NCI-H2227 (cell line): Measurements from ENCODE around the gene DAAM2.

ENCODE experiments used
- DNase-seq: peaks from one replicate; lab custom pipeline; 2025; ENCODE audit not compliant: unreplicated experiment; lab: John Stamatoyannopoulos, UW

Gene DAAM2

DNA sequence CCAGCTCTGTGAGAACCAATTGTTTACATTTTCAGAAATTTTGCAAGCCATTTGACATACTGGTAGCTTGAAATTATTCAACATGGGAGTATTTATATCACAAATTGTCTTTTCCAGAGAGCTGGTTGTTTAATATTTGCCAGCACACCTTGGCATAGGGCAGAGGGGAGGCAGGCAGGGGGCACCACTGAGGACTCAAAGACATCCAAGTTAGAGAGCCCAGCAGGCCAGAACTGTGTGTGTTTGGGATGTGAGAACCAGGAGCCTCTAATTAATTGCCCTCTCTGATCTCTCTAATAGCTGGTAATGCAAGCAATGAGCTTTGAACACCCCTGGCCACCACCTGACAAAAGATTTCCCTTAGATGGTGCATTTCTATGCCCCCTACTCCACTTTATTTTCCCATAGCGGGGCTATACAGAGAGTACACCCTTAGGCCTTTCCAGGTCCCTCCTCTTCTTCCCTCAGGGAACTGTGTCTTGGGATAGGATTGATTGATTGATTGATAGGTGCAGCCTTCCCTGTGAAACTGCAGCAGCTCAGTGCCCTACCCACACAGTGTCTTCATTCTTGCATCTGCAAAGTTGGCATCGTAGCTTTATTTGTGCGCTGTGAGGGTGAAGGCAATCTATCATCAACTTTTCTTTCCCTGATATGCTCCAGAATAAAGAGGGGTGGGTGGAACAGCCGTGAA lies 112.9 kb downstream of the DAAM2 start:
- no peak for DNase-seq

DNA sequence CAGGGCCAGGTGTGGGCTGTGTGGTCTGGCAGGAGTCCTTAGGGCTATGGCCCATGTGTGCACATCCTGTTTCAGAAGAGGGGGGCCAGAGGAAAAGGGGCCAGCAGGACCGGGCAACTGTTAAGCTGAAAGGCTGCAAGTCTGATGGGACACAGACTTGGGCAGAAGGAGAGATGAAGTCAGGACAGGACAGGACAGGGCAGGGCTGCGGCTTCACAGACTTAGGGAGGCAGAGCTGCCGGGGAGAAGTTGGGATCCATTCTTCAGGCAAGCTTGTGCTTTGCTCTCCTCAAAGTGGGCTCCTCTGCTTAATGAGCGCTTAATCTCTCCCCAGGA lies 113.4 kb downstream of the DAAM2 start:
- DNase-seq, result no peak

DNA sequence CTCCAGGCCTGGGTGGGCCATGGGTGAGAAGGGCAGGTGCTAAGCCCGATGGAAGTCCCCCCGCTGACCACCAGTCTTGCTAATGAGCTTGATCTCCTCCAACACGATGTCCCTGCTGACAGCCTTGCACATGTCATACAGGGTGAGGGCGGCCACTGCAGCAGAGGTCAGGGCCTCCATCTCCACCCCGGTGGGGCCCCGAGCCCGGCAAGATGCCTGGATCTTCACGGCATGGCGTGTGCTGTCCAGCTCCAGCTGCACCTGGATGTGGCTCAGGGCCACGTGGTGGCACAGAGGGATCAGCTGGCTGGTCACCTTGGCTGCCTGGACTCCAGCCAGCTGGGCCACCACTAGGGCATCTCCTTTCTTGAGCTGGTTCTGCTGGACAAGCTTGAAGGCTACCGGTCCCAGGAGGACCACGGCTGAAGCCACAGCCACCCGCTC lies 114.2 kb downstream of the DAAM2 start:
- no peak for DNase-seq

DNA sequence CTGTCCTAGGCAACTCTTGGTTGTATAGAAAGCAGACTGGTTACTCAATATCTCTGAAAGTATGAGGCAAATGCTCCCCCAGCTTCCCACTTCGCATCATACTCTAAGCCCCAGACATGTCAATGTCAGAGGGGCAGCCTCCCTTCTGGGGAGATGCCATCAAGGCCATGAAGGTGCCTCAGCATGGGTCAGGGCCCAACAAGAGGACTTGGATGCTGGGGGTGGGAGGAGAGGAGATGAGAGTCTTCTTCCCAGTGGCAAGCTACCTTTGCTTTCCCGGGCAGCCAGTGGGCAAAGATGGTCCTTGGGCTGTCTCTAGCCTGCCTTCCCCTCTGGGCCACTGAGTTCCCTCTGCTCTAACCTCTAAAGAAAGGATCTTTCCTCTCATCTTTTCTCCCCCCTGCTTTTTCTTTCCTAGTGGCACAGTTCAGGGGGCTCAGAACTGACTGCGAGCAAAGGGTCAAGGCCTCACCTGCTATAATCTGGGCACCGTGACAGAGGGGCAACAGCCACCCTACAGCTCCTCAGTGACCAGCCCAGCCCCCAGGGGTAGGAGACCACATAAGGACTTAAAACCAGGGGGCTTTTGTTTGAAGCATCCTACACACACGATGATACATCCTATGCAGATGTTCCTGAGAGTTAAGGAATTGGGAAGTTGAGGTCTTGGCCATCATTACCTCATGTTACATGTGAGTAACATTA lies 115.8 kb downstream of the DAAM2 start:
- DNase-seq, result no peak

DNA sequence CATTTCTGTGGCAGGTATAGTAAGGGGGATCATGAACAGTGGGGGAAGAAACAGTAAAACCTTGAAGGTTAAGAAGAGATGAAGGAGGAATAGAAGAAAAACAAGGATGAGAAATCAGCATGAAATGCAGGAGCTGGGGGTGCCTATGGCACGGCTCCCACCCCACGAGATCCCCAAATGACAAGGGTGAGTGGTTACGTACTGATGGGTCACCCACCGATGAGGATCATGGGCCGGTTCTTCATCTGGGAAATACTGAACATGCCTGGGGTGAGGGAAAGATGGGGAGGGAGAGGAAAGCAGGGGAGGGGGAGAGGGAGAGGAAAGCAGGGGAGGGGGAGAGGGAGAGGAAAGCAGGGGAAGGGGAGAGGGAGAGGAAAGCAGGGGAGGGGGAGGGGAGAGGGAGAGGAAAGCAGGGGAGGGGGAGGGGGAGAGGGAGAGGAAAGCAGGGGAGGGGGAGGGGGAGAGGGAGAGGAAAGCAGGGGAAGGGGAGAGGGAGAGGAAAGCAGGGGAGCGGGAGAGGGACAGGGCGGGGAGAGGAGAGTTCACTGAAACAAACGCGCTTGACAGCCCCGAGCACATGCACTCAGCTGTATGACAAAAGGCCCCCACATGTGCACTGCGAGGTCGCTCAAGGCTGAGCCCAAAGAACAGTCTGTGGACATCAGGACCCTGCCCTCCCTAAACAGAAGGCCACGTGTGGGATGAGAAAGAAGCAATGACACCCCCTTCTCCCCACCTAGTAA lies 116.8 kb downstream of the DAAM2 start:
- no peak for DNase-seq

DNA sequence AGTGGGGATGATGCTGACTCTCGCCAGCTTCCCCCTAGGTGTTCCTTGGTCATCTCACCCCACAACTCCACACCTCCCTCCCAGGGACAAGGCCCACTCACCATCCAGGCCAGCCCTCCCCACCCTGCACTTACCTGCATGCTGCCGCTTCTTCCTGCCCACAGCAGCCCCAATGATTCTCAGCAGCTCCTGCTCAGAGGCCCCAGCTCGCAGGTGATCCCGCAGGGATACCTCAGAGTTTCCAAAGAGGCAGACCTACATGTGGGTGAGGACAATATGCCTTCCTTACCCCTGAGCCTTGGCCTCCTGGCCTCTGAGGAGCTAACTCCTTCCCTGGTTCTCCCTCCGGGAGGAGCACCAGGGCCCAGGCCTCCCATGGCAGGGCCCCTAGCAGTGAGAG lies 117.5 kb downstream of the DAAM2 start:
- DNase-seq, result no peak

DNA sequence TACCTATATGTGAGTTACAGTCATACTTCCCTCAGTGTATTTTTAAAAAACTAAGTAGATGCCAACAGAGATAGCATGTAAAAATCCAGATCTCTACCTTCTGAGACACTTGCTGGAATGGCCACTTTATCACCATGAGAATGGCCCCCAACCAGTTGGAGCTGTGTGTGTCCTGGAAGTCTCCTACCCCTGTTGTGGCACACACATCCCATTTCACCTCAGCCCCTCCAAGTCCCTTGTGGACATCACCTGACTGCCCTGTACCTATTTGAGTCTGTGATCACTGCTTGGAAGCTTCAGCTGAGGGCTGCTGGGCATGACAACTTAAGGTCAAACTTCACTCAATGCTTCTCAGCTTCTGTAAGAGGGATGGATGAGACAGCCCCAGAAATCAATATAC lies 118.0 kb downstream of the DAAM2 start:
- DNase-seq, result no peak

DNA sequence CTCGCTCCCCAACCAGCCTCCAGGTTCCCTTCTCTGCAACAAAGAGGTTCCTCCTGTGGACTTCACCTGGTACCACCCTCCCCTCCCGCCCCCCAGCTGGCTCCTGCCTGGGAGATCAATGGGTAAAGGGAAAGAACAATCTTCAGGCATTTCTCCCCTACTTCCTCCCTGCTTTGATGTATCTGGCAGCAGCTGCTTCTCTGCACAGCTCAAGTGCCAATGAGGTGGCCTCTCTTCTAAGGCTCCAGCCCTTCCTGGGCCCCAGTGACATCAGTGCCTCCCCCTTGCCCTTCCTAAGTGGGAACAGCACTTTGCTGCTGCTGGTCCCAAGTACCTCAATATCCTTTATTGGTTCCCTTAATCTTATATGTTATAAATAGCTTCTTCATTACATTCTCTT lies 118.6 kb downstream of the DAAM2 start:
- DNase-seq, result no peak

DNA sequence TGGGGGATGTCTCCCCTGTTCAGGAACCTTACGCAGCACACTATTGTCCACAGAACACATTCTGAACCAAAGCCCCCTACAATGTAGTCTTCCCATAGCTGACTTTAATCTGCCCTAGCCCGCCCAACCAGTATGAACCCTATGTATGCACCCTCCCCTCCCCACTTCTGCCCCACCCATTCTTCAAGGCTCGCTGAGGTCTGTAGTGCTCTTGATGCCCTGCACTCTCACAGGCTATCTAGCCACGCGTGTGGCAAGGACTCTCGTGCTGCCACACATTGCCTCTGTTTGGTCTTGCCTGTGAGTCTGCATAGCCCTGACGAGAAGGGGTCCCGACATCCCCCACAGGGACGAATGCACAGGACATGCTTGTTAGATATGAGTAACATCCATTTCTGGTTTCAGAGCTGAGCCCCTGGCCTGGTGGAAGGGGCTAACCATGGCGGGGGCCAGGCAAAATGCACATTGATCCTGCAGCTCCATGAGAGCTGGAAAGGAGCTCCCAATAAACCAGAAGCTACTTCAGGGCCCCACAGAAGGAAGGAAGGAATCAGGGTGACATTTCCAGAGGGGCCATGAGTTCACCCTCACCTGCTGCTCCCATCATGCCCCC lies 119.4 kb downstream of the DAAM2 start:
- DNase-seq, result no peak

DNA sequence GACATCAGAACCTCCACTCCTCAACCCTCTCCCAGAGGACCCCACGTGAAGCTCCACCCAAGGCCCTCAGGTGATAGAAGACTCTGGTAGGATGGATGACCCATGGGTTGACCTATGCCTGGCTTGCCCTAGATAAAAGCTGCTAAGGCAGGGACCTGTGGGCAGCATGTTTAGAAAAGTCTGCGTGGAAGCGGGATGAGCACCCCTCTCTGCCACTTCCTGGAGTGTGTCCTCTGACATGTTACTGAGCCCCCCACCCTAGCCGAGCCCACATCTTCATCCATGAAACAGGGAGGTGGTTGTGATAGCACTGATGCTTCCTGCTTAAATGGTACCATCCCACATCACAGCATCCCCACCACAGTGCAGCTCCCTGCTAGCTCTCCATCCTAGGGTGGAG lies 120.3 kb downstream of the DAAM2 start:
- DNase-seq, result no peak

DNA sequence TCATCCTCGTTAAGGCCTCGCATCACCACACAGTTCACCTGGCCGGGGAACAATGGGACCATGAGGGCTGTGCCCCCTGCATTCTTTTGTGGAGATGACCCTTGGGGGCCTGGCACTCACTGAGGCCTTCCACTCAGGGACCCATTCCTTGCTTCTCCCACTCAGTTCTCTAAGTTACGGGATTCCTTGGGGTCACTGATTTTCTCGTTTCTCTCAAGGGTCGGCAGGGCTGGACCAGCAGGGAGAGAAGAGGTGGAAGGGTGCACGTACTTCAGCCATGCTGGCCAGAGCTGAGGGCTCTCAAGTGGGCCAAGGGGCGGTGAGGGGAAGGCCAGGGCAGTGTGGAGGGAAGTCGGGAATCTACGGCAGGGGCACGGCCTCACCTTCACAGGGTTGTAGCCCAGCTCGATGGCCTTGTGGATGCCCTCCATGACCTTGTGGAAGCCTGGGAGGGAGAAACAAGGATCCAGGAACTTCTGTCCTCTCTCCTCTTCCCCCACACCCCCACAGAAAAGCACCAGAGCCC lies 121.3 kb downstream of the DAAM2 start:
- no peak for DNase-seq

DNA sequence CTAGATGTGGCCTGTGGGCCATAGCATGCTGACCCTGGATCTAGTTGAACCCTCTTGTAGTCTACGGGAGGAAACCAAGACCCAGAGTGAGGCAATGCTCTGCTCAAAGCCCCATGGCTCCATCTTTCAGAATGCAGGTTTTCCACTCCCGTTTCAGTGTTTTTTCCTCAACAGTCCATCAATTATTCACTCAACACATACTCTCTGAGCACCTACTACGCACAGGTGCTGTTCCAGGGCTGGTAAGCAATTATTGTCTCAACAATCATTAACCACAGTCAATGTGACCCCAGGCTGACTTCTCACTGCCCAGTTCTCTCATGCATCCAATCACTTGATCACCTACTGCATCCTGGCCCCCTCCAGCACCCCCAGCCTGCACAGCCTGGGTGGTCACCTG lies 122.1 kb downstream of the DAAM2 start:
- DNase-seq, result no peak

DNA sequence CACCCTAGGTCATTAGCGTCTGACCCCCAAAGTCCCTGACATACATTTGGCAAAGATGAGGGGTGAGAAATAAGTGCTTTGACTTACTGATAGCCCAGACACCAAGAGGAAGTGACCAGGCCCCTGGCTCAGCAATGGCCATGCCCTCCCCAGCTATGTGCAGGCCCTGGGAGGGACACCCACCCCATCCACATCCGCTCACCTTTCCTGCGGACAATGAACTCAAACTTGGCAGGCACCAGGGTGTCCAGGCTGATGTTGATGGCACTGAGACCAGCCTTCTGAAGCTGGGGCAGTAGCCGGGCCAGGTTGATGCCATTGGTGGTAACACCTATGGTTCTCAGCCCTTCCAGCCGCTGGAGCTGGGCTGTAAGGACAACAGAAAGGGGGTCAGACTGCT lies 123.7 kb downstream of the DAAM2 start:
- DNase-seq, result no peak

DNA sequence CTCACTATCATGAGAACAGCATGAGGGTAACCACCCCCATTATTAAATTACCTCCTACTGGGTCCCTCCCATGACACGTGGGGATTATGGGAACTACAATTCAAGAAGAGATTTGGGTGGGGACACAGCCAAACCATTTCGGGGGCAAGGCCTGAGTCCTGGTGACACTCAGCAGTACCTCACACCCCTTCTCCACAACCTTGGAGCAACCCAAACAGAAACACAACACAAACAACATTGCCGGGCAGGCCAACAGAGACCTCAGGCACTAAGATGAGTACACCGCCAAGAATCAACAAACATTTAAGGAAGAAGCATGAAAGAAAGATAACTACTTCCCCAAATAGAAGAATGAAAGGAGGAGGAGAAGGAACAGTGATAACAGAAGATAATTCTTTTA lies 125.2 kb downstream of the DAAM2 start:
- no peak for DNase-seq

DNA sequence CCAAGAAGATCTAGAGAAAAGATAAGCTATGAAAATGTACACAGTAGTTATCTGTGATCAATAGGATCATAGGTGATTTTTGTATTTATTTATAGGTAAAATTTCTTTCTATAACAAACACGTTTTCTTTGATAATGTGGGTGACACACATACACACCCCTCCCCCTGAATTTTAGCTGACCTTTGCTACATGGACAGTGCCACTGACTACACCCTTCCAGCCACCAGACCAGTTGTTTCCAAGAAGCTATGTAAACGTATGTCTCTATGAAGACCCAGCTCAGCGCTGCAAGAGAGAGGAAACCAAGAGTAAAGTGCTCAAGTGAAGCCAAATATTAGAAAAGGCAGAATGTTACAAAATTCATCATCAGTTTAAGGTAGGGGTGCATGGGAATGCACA lies 125.8 kb downstream of the DAAM2 start:
- no peak for DNase-seq

DNA sequence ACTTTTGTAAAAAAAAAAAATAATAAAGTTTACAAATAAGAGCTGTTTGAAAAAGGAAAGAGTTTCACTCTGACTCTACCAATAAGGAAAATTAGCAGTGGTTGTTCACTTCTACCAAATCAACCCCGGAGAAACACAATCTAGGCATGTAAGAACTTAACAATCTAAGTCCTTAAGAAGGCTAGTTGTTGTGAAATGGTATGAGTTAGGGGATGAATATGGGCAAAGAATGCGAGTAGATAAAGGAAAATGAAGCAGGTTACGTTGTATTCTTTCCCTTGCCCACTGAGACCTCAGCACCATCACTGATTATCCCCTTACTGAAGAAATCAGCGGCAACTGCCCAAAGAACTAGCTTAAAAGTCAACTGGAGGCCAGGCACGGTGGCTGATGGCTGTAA lies 126.7 kb downstream of the DAAM2 start:
- DNase-seq, result no peak

DNA sequence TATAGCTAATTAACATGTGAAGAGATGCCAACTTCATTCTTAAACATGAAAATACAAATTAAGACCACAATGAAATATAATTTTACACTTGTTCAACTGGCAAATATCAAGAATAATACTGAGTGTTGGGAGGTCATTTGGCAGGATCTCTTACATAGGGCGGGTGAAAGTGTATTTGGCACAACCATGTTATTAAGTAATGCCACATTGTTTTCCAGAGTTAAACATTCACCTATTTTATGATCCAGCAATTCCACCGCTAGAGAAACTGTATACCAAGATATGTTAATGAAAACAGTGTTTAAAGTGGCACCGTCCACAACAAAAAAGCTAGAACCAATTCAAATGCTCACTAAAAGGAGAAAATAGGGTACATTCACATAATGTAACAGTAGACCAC lies 128.0 kb downstream of the DAAM2 start:
- DNase-seq, result no peak

DNA sequence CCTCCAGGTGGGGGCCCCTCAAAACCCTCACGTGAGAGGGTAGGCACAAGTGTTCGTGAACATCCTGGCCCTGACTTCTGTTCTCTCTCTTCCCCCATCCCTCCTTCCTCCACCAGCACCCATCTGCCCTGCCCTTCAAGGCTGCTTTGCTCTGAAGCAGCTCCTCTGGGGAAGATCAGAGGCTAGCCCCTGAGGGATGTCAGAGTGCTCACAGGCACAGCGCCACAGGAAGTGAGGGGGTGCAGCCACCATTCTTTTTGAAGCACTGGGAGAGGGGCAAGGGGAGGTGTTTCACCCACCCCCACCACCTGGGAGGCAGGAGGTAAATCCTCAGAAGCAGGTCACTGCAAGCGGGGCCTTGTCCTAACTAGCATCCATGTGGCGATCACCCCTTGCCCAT lies 130.6 kb downstream of the DAAM2 start:
- no peak for DNase-seq

DNA sequence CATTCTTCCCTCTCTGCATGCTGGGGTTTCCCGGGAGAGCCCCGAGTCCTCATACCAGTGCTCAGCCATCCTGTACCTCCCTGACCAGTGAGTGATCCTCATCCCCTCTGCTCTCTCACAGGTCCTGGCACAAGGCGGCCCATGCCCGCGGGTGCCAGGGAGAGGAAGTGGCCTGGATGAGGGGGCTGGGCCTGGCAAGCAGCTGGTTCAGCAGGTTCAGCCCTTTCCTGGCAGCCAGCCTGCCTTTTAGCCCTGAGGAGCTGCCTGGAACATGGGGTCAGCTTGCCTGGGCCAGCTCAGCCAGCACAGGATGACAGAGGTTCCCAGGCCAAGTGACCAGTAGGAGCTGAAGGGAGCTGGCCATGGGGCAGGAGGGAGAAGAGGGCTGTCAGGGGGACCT lies 131.2 kb downstream of the DAAM2 start:
- no peak for DNase-seq

DNA sequence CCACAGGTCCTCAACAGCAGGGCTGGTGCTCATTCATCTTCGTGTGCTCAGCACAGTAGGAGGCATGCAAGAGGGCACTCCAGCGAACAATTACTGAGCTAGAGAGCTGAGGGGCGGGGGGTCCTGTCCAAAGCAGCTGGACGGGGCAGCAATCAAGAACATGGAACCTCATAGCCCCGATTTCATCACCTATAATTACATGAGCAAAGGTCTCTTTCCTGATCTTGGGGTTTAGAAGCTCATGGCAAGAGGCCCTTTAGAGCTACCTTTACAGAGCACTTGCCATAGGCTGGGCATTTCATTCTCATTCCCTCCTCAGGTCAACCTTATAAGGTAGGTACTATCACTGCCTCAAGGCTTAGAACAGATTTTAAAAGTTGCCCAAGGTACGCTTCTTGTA lies 131.7 kb downstream of the DAAM2 start:
- no peak for DNase-seq

DNA sequence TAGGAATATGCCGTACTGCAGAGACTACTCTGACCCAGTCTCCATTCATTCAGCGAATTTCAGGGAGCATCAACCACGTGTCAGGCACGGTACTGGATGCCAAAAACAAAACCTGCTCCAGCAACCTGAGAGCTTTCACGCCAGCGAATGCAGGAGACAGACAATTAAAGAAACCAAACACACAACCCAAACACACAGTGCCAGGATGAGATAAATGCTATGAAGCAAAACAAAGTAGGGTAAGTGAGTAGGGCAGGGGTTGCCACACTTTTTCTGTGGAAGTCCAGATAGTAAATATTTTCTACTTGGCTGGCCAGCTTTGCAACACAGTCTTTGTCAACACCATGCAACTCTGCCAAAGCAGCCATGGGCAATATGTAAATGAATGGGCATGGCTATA lies 132.1 kb downstream of the DAAM2 start:
- no peak for DNase-seq
